ENCODE measurements around the gene DUSP10.

The DUSP10 gene

GRCh38 chr1:221741703-221742554, at the start of gene DUSP10:
TSS of gene DUSP10 (minus strand) at chr1:221742089. CDS start at chr1:221739744, 2,345 bp downstream.
- peak; percentile 100 for DNase-seq

- no peak for DNase-seq
Measured at GRCh38 chr1:221788466-221788865, 46.6 kb upstream of the DUSP10 start.

- no peak for DNase-seq
Measured at GRCh38 chr1:221786647-221787046, 44.8 kb upstream of the DUSP10 start.

GRCh38 chr1:221783936-221784335, 42.0 kb upstream of the DUSP10 start:
- no peak for DNase-seq

GRCh38 chr1:221783437-221783836, 41.5 kb upstream of the DUSP10 start:
- no peak for DNase-seq

- no peak for DNase-seq
Measured at GRCh38 chr1:221782970-221783369, 41.1 kb upstream of the DUSP10 start.

GRCh38 chr1:221782477-221782876, 40.6 kb upstream of the DUSP10 start:
- no peak for DNase-seq

- peak; percentile 32 for DNase-seq
Measured at GRCh38 chr1:221781102-221781755, 39.3 kb upstream of the DUSP10 start.

GRCh38 chr1:221780175-221780574, 38.3 kb upstream of the DUSP10 start:
- no peak for DNase-seq

GRCh38 chr1:221779771-221780170, 37.9 kb upstream of the DUSP10 start:
- DNase-seq = no peak

- DNase-seq = peak; percentile 75
Measured at GRCh38 chr1:221778535-221779142, 36.8 kb upstream of the DUSP10 start.

- no peak for DNase-seq
Measured at GRCh38 chr1:221778125-221778524, 36.2 kb upstream of the DUSP10 start.

- peak; percentile 75 for DNase-seq
Measured at GRCh38 chr1:221777431-221778072, 35.7 kb upstream of the DUSP10 start.

- peak; percentile 31 for DNase-seq
Measured at GRCh38 chr1:221776495-221777301, 34.8 kb upstream of the DUSP10 start.

- DNase-seq = no peak
Measured at GRCh38 chr1:221775206-221775605, 33.3 kb upstream of the DUSP10 start.

GRCh38 chr1:221774054-221774842, 32.4 kb upstream of the DUSP10 start:
- DNase-seq = no peak

- DNase-seq = no peak
Measured at GRCh38 chr1:221773383-221773782, 31.5 kb upstream of the DUSP10 start.

GRCh38 chr1:221772117-221772516, 30.2 kb upstream of the DUSP10 start:
- no peak for DNase-seq

- no peak for DNase-seq
Measured at GRCh38 chr1:221768444-221769066, 26.7 kb upstream of the DUSP10 start.

GRCh38 chr1:221766210-221766609, 24.3 kb upstream of the DUSP10 start:
- DNase-seq = no peak

GRCh38 chr1:221765527-221765926, 23.6 kb upstream of the DUSP10 start:
- no peak for DNase-seq

All from CD4-positive, alpha-beta T cell treated with Interleukin-15 for 1 hour (primary cell).